ENCODE measurements around the gene ATP8B4. TPM values are rescaled to one million over a fixed set of nuclear protein-coding genes. Genes with fewer than 3 reads are reported as not detected.
A peak's percentile ranks its signal among the peaks of the same experiment; 100 is the strongest.

ATP8B4 gene
- total RNA-seq, 4 donors from 2014 or later, result 2.7 to 6.3 (median 3.7) TPM

DNA sequence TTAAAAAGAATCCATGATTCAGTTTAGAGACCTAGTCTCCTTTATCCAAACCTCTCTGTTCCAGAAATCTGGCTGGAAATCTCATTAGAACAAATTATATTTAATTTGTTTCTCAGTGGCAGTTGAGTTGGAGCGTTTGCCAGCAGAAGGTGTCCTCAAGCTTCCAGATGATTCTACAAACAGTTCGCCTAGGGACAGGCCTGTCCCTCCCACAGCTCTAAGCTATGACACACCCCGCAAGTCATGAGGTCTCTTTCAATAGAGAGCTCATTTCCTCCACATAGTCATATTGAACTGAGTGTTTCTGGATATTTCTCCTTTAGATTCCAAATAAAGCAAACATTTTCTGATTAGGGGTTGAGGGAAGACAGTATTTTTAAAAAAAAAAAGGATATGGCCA is 230.3 kb downstream of the ATP8B4 start:
- intact Hi-C loops (cut with DNase I), result no loop called here
- no peak overlapping the region for H3K4me3 ChIP-seq
- H3K36me3 ChIP-seq, result no peaks in the 10 kb centered on the region
- DNase-seq (ENCODE audit: extremely low spot score), result no peak
- H3K27me3 ChIP-seq, result no peaks in the 10 kb centered on the region
- no peaks in the 10 kb centered on the region for H3K9me3 ChIP-seq
- H3K27ac ChIP-seq (replicated peaks in 1 of 4), result peak overlapping the region; percentile 24 to 55 (median 42)
- WGBS, result 76% methylated on average over 3 of the region's 3 CpGs
- TF ChIP-seq POLR2AphosphoS5 (IDR thresholded peaks at IDR 0.05) (no peak), EP300 (IDR thresholded peaks at IDR 0.05) (no peak), POLR2A (IDR thresholded peaks at IDR 0.05; ENCODE audit: low read depth) (no peak)
- TF ChIP-seq, protein P1, sequence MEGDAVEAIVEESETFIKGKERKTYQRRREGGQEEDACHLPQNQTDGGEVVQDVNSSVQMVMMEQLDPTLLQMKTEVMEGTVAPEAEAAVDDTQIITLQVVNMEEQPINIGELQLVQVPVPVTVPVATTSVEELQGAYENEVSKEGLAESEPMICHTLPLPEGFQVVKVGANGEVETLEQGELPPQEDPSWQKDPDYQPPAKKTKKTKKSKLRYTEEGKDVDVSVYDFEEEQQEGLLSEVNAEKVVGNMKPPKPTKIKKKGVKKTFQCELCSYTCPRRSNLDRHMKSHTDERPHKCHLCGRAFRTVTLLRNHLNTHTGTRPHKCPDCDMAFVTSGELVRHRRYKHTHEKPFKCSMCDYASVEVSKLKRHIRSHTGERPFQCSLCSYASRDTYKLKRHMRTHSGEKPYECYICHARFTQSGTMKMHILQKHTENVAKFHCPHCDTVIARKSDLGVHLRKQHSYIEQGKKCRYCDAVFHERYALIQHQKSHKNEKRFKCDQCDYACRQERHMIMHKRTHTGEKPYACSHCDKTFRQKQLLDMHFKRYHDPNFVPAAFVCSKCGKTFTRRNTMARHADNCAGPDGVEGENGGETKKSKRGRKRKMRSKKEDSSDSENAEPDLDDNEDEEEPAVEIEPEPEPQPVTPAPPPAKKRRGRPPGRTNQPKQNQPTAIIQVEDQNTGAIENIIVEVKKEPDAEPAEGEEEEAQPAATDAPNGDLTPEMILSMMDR (IDR thresholded peaks at IDR 0.05), result no peak
- H3K4me1 ChIP-seq, result peaks cover 2 to 21% (median 16%) of the 10 kb centered on the region in 4 donors

DNA sequence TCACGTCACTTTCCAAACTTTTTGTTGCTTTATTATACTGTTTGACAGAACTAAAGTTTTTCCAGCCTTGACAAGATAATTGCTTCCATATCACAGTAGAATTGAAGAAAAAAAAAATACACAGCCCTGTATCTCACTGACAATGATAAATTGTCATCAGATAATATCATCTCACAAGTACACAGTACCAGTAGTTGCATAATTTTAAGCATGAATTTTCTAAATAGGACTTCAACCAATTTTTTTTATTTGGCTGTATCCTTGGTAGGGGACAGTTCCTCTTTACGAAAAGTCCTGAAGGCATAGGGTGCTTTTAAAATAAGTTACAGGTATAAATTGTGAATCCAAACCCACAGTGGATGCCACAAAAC is 230.7 kb downstream of the ATP8B4 start:
- WGBS, result 75% methylated on average over 2 of the region's 2 CpGs
- Histone ChIP-seq H3K27me3 (no peaks in the 10 kb centered on the region), H3K36me3 (no peaks in the 10 kb centered on the region), H3K4me3 (no peak overlapping the region), H3K27ac (replicated peaks in 1 of 4) (peak overlapping the region; percentile 40 to 55 (median 46)), H3K4me1 (peaks cover 2 to 21% (median 16%) of the 10 kb centered on the region in 4 donors), H3K9me3 (no peaks in the 10 kb centered on the region)
- no peak for DNase-seq (ENCODE audit: extremely low spot score)
- TF ChIP-seq POLR2AphosphoS5 (IDR thresholded peaks at IDR 0.05), result no peak
- no peak for TF ChIP-seq EP300 (IDR thresholded peaks at IDR 0.05)
- TF ChIP-seq, protein P1 (IDR thresholded peaks at IDR 0.05), result no peak
- TF ChIP-seq POLR2A (IDR thresholded peaks at IDR 0.05; ENCODE audit: low read depth), result no peak
- intact Hi-C loops (cut with DNase I), result no loop called here

DNA sequence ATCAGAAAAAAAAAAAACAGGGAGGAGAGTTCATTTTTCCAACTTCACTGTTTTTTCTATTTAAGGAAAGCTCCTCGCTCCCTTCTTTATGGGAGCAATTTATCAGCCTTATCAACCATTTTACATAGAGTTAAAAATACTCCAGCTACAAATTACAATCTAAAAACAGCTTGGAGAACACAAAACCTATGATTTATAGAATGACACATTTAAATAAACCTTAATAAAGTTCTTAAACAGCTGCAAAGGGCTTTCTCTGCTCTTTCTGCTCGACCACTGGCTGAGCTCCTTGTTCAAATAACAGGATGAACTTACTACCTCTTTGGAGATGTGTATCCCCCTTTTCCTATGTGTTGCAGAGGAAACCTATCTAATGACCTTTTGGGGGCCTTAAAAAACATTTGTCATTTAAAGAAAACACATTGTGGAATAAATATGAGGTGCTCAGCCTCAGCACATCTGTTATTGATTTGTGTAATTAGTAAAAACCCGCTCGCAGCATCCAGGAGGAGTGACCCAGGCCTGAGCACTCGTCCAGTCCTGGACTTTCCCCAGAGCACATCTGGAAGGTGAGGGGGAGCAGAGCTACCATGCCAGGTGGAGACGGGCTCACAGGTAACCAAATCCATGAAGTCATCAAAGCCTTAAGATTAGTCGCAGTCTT is 231.2 kb downstream of the ATP8B4 start:
- no peaks in the 10 kb centered on the region for H3K36me3 ChIP-seq
- H3K27ac ChIP-seq (replicated peaks in 1 of 4), result peak overlapping the region; percentile 40 to 55 (median 46)
- TF ChIP-seq, protein P1 (IDR thresholded peaks at IDR 0.05), result no peak
- no peak for TF ChIP-seq POLR2AphosphoS5 (IDR thresholded peaks at IDR 0.05)
- TF ChIP-seq POLR2A (IDR thresholded peaks at IDR 0.05; ENCODE audit: low read depth), result no peak
- no peak for TF ChIP-seq EP300 (IDR thresholded peaks at IDR 0.05)
- peaks cover 2 to 21% (median 16%) of the 10 kb centered on the region in 4 donors for H3K4me1 ChIP-seq
- H3K27me3 ChIP-seq, result no peaks in the 10 kb centered on the region
- no peaks in the 10 kb centered on the region for H3K9me3 ChIP-seq
- no peak overlapping the region for H3K4me3 ChIP-seq
- no peak for DNase-seq (ENCODE audit: extremely low spot score)
- 53% methylated on average over 7 of the region's 7 CpGs for WGBS
- intact Hi-C loops (cut with DNase I), result no loop called here

DNA sequence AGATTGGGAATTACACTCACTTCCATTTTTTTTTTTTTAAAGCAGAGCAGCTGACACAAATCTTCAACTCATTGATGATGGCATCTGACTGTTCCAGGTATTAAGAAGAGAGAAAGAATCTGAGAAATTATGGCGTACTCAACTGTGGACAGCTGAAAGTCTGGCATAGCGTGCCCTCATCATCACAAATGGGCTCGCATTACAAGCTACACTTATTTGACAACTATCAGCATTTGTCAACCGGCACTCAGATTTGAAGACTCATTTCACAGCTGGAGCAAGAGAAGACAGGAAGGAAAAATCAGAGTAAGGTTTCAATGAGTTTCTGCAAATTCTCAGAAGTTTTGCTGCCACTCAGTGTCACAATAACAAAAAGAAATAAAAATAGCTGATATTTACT is 235.9 kb downstream of the ATP8B4 start:
- no peak overlapping the region for H3K4me3 ChIP-seq
- H3K27me3 ChIP-seq, result no peaks in the 10 kb centered on the region
- H3K9me3 ChIP-seq, result no peaks in the 10 kb centered on the region
- no peak overlapping the region for H3K27ac ChIP-seq (replicated peaks in 1 of 4)
- TF ChIP-seq POLR2A (IDR thresholded peaks at IDR 0.05; ENCODE audit: low read depth) (no peak), POLR2AphosphoS5 (IDR thresholded peaks at IDR 0.05) (no peak), EP300 (IDR thresholded peaks at IDR 0.05) (no peak)
- TF ChIP-seq, protein P1 (IDR thresholded peaks at IDR 0.05), result no peak
- no peak for DNase-seq (ENCODE audit: extremely low spot score)
- peaks cover 2 to 23% (median 18%) of the 10 kb centered on the region in 4 donors for H3K4me1 ChIP-seq
- WGBS, result 91% methylated on average over 4 of the region's 4 CpGs
- intact Hi-C loops (cut with DNase I), result no loop called here
- no peaks in the 10 kb centered on the region for H3K36me3 ChIP-seq

DNA sequence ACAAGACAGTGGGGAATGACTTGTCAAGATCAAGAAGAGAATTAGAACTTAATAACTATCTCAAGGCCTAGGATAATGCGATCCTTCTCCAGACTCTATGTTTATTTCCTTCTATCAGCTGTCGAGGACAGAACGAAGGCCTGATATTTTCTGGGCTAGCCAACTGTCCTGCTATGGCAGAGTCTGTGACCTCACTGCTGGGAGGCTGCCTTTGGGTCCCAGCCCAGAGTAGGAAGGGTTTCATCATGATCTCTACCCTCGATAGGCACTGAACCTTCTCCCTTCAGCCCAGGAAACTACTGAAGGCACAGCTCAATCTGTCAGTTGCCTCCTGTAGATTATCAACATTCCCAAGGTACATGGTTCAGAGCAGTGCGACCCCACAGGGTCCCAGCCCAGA is 237.2 kb downstream of the ATP8B4 start:
- H3K27ac ChIP-seq (replicated peaks in 1 of 4), result no peak overlapping the region

More for the DNA sequence above, 237.2 kb downstream of the ATP8B4 start:
- intact Hi-C loops (cut with DNase I), result no loop called here
- TF ChIP-seq POLR2AphosphoS5 (IDR thresholded peaks at IDR 0.05) (no peak), EP300 (IDR thresholded peaks at IDR 0.05) (no peak), POLR2A (IDR thresholded peaks at IDR 0.05; ENCODE audit: low read depth) (no peak)
- TF ChIP-seq, protein P1 (IDR thresholded peaks at IDR 0.05), result no peak
- no peak for DNase-seq (ENCODE audit: extremely low spot score)
- 63% methylated on average over 5 of the region's 5 CpGs for WGBS
- Histone ChIP-seq H3K4me3 (no peak overlapping the region), H3K4me1 (peaks cover 3 to 23% (median 17%) of the 10 kb centered on the region in 4 donors), H3K9me3 (no peaks in the 10 kb centered on the region), H3K36me3 (no peaks in the 10 kb centered on the region), H3K27me3 (no peaks in the 10 kb centered on the region)

Data from esophagus muscularis mucosa (tissue), 4 donors.